ENCODE data around the gene ZP2.

DNA sequence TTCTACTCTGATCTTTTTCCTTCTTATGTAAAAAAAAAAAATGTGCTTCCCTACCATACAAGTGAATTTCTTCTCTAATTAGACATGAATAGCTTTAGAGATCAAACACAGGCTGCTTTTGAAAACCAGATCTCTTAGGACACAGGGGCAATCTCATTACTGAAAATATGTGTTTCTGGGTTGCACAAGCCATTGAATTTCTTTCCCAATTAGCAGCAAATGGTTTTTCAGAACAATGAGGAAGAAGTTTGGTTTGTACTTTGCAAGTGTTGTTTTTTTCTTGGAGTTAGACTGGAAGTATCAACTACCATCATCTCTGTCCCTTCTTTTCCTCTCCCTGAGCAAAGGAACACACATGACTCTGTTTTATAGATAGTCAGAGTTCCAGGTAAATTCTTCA is 16.5 kb upstream of the ZP2 start:
- TF ChIP-seq EZH2phosphoT487 (IDR thresholded peaks at IDR 0.05; ENCODE audit: insufficient read depth, low read depth), result no peak
- no peak for TF ChIP-seq EZH2 (IDR thresholded peaks at IDR 0.05; ENCODE audit: insufficient read depth, poor library complexity, severe bottlenecking)
